ENCODE data around the gene DNAJC1. TPM values are rescaled to one million over a fixed set of nuclear protein-coding genes. Genes with fewer than 3 reads are reported as not detected.
"Not testable (repeated sequence)": the region's sequence is repeated elsewhere in the genome, so short reads cannot be mapped to it uniquely, and the experiment has no call there.

The DNAJC1 gene
- total RNA-seq, 1 donor from 2014 or later = 26.1 TPM

DNA sequence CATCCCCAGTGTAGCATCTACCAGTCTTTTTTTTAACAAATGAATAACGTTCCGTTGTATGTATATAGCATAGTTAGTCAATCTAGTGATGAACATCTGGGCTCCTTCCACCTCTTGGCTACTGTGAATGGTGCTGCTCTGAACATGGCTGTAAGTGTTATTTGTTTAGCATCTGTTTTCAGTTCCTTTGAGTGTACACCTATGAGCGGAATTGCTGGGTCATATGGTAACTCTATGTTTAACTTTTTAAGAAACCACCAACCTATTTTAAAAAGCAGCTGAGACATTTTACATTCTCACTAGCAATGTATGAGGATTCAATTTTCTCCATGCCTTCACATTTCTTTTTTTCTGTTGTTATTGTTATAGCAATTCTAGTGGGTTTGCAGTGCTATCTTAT is 178.2 kb downstream of the DNAJC1 start:
- no peak for DNase-seq (ENCODE audit: low spot score in 2 of 2)
- TF ChIP-seq, protein P1, sequence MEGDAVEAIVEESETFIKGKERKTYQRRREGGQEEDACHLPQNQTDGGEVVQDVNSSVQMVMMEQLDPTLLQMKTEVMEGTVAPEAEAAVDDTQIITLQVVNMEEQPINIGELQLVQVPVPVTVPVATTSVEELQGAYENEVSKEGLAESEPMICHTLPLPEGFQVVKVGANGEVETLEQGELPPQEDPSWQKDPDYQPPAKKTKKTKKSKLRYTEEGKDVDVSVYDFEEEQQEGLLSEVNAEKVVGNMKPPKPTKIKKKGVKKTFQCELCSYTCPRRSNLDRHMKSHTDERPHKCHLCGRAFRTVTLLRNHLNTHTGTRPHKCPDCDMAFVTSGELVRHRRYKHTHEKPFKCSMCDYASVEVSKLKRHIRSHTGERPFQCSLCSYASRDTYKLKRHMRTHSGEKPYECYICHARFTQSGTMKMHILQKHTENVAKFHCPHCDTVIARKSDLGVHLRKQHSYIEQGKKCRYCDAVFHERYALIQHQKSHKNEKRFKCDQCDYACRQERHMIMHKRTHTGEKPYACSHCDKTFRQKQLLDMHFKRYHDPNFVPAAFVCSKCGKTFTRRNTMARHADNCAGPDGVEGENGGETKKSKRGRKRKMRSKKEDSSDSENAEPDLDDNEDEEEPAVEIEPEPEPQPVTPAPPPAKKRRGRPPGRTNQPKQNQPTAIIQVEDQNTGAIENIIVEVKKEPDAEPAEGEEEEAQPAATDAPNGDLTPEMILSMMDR (IDR thresholded peaks at IDR 0.05) = no peak
- Histone ChIP-seq H3K27me3 (no peaks in the 10 kb centered on the region), H3K4me3 (no peak overlapping the region), H3K36me3 (no peaks in the 10 kb centered on the region), H3K4me1 (no peaks in the 10 kb centered on the region), H3K9me3 (peaks cover 39 to 56% of the 10 kb centered on the region in 2 donors), H3K27ac (no peak overlapping the region)
- intact Hi-C loops (cut with DNase I) = no loop called here

DNA sequence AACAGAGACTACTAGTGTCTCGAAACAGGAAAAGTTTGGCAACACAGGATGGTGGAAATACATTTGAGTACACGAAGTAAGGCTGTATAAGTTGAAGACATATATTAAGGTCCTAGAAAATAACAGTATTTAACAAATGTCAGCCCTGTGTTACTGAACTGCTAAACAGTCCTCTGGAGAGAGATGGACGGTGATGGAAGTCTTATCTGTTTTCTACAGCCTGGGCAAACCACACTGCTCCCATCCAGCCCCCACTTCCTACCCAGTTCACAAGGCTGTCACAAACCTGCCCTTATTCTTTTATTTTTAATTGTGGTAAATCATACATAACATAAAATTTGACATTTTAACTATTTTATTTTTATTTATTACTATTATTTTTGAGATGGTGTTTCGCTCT is 179.1 kb downstream of the DNAJC1 start:
- H3K27ac ChIP-seq = no peak overlapping the region
- no peaks in the 10 kb centered on the region for H3K36me3 ChIP-seq
- intact Hi-C loops (cut with DNase I) = no loop called here
- H3K27me3 ChIP-seq = no peaks in the 10 kb centered on the region
- TF ChIP-seq, protein P1 (IDR thresholded peaks at IDR 0.05) = no peak
- H3K9me3 ChIP-seq = peaks cover 30 to 46% of the 10 kb centered on the region in 2 donors
- DNase-seq (ENCODE audit: low spot score in 2 of 2) = no peak
- H3K4me1 ChIP-seq = no peaks in the 10 kb centered on the region
- no peak overlapping the region for H3K4me3 ChIP-seq

DNA sequence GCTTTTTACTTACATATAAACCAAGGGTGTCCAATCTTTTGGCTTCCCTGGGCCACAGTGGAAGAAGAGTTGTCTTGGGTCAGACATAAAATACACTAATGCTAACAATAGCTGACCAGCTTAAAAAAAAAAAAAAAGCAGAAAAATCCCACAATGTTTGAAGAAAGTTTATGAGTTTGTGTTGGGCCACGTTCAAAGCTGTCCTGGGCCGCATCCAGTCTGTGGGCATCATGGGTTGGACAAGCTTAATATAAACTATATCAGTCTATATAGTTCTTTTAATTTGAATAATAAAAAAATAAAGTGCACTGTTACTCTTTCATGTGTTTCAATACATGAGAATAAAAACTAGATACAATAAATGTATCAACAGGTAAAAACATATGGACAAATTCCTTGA is 179.9 kb downstream of the DNAJC1 start:
- H3K27me3 ChIP-seq = no peaks in the 10 kb centered on the region
- no peaks in the 10 kb centered on the region for H3K4me1 ChIP-seq
- TF ChIP-seq, protein P1 (IDR thresholded peaks at IDR 0.05) = no peak
- H3K9me3 ChIP-seq = peaks cover 24 to 38% of the 10 kb centered on the region in 2 donors
- DNase-seq (ENCODE audit: low spot score in 2 of 2) = no peak
- no peak overlapping the region for H3K27ac ChIP-seq
- H3K4me3 ChIP-seq = no peak overlapping the region
- H3K36me3 ChIP-seq = no peaks in the 10 kb centered on the region
- intact Hi-C loops (cut with DNase I) = no loop called here

DNA sequence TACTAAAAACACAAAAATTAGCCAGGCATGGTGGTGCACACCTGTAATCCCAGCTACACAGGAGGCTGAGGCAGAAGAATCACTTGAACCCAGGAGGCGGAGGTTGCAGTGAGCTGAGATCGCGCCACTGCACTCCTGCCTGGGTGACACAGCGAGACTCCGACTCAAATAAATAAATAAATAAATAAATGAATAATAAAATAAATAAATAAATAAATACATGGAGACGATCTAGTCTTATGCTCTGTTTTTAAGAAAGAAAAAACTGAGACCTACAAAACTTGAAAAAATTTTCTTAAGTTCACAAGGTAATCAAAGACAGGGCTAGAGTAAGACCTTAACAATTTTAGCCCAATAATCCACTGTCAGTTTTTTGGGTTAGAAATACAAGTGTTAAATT is 181.3 kb downstream of the DNAJC1 start:
- intact Hi-C loops (cut with DNase I); H3K27me3 ChIP-seq; H3K27ac ChIP-seq; DNase-seq (ENCODE audit: low spot score in 2 of 2); H3K4me3 ChIP-seq; H3K36me3 ChIP-seq; H3K4me1 ChIP-seq: not testable (repeated sequence)
- peaks cover 15 to 26% of the 10 kb centered on the region in 2 donors for H3K9me3 ChIP-seq

DNA sequence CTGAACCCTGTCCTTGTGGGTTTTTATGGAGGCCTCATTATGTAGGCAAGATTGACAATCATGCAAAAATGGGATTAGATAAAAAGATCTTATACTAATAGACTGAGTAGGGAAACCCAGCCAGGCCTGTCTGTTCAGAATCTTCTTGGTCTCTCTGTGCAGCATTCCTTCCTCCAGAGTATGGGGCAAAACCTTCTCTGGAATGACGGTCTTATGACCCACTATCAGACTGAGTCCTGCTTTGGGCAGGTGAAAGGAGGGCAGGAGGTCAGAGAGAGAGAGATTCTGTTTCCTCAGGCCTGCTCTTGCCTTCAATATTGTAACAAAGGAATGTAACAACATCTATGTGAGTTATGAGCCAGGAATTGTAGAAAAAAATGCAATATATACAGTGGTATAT is 182.6 kb downstream of the DNAJC1 start:
- TF ChIP-seq, protein P1 (IDR thresholded peaks at IDR 0.05) = no peak
- intact Hi-C loops (cut with DNase I) = no loop called here
- no peak overlapping the region for H3K27ac ChIP-seq
- no peak overlapping the region for H3K4me3 ChIP-seq
- H3K4me1 ChIP-seq = no peaks in the 10 kb centered on the region
- no peaks in the 10 kb centered on the region for H3K27me3 ChIP-seq
- DNase-seq (ENCODE audit: low spot score in 2 of 2) = no peak
- H3K9me3 ChIP-seq = peaks cover 4 to 14% of the 10 kb centered on the region in 2 donors
- no peaks in the 10 kb centered on the region for H3K36me3 ChIP-seq

DNA sequence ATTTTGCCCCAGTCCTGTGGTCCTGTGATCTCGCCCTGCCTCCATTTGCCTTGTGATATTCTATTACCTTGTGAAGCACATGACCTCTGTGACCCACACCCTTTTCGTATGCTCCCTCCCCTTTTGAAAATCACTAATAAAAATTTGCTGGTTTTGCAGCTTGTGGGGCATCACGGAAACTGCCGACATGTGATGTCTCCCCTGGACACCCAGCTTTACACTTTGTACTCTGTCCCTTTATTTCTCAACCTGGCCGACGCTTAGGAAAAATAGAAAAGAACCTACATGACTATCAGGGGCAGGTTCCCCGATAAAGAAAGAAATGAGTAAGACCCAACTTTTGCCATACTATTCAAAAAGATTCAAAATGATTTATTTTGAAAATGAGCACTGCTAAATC is 185.1 kb downstream of the DNAJC1 start:
- intact Hi-C loops (cut with DNase I); H3K27me3 ChIP-seq; H3K27ac ChIP-seq; H3K9me3 ChIP-seq; H3K4me3 ChIP-seq; DNase-seq (ENCODE audit: low spot score in 2 of 2); H3K4me1 ChIP-seq: not testable (repeated sequence)
- H3K36me3 ChIP-seq = peaks cover 0 to 13% of the 10 kb centered on the region in 2 donors

DNA sequence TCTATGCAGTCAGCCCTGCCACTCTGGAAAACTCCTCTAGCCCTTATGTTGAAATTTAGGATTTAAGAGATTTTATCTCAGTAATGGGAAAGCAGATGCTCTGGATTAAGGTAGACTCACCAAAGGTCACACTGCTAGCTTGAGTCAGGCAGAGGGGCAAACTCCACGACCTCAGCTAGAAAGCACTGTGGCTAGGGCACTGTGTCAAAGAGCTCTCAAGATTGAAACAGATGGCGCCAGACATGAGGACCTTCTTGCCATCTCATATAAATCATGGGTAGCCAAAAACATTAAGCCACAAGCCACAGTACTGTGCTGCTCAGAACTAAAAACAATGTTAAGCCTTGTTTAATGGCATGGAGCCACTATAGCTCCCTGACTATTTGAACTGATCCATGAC is 188.7 kb downstream of the DNAJC1 start:
- TF ChIP-seq, protein P1 (IDR thresholded peaks at IDR 0.05) = no peak
- no peaks in the 10 kb centered on the region for H3K9me3 ChIP-seq
- H3K27ac ChIP-seq = no peak overlapping the region
- intact Hi-C loops (cut with DNase I) = no loop called here
- no peak for DNase-seq (ENCODE audit: low spot score in 2 of 2)
- H3K4me1 ChIP-seq = no peaks in the 10 kb centered on the region
- peaks cover 0 to 13% of the 10 kb centered on the region in 2 donors for H3K36me3 ChIP-seq
- no peak overlapping the region for H3K4me3 ChIP-seq
- H3K27me3 ChIP-seq = no peaks in the 10 kb centered on the region
